HepG2 (cell line): Measurements from ENCODE around the gene TMEM129. TPM values are rescaled to one million over a fixed set of nuclear protein-coding genes. Genes with fewer than 3 reads are reported as not detected.

Source experiments
- AHR ChIP-seq: IDR thresholded peaks from 2 replicates; pipeline ENCODE4 v1.6.1; 2018; ENCODE audit warnings: missing genetic modification reagents, missing compliant biosample characterization
- ATM ChIP-seq: fragments of 450-650 bp; IDR thresholded peaks from 2 replicates; pipeline ENCODE4 v1.7.1; 2017; ENCODE audit warnings: mild to moderate bottlenecking, borderline replicate concordance
- DDIT3 ChIP-seq: sonication (generic); formaldehyde crosslinking; IDR thresholded peaks from 2 replicates; pipeline ENCODE4 v1.4.0; 2020; ENCODE audit warnings: mild to moderate bottlenecking, missing genetic modification reagents
- GTF3A ChIP-seq: sonication (generic); formaldehyde crosslinking; conservative IDR thresholded peaks from 2 replicates; pipeline ENCODE4 v1.4.0; 2020; ENCODE audit warnings: mild to moderate bottlenecking, missing genetic modification reagents
- NR2C2 ChIP-seq: sonication (generic); formaldehyde crosslinking; IDR thresholded peaks from 2 replicates; pipeline ENCODE4 v1.4.0; 2020; ENCODE audit warnings: missing genetic modification reagents, mild to moderate bottlenecking, moderate library complexity, borderline replicate concordance
- PTBP1 ChIP-seq: fragments of 200-400 bp; formaldehyde crosslinking; IDR thresholded peaks from 2 replicates; pipeline ENCODE4 v1.6.1; 2018; ENCODE audit warnings: low read length, low read depth; ENCODE audit not compliant: poor library complexity, severe bottlenecking
- REL ChIP-seq: sonication (generic); formaldehyde crosslinking; conservative IDR thresholded peaks from 2 replicates; pipeline ENCODE4 v1.8.0; 2022; ENCODE audit warnings: mild to moderate bottlenecking, missing genetic modification reagents, moderate library complexity
- ZBTB39 ChIP-seq: sonication (generic); formaldehyde crosslinking; IDR thresholded peaks from 2 replicates; pipeline ENCODE4 v1.5.0; 2020; ENCODE audit warnings: missing genetic modification reagents
- ZBTB7B ChIP-seq: sonication (generic); formaldehyde crosslinking; IDR thresholded peaks from 2 replicates; pipeline ENCODE4 v1.4.0; 2020; ENCODE audit warnings: missing genetic modification reagents
- ZNF205 ChIP-seq: IDR thresholded peaks from 2 replicates; pipeline ENCODE4 v1.6.1; 2018; ENCODE audit warnings: missing biosample characterization, missing genetic modification reagents
- ZNF446 ChIP-seq: sonication (generic); formaldehyde crosslinking; IDR thresholded peaks from 2 replicates; pipeline ENCODE4 v1.5.0; 2020; ENCODE audit warnings: mild to moderate bottlenecking, missing genetic modification reagents
- ZNF546 ChIP-seq: sonication (generic); formaldehyde crosslinking; conservative IDR thresholded peaks from 2 replicates; pipeline ENCODE4 v1.8.1; 2023; ENCODE audit warnings: mild to moderate bottlenecking, missing genetic modification reagents
- ZNF614 ChIP-seq: IDR thresholded peaks from 2 replicates; pipeline ENCODE4 v1.6.1; 2018; ENCODE audit warnings: missing biosample characterization, missing genetic modification reagents, inconsistent platforms, borderline replicate concordance
- ZNF629 ChIP-seq: sonication (generic); formaldehyde crosslinking; conservative IDR thresholded peaks from 2 replicates; pipeline ENCODE4 v1.5.0; 2020; ENCODE audit warnings: missing genetic modification reagents
- ZNF646 ChIP-seq: sonication (generic); formaldehyde crosslinking; IDR thresholded peaks from 2 replicates; pipeline ENCODE4 v1.9.0; 2021; ENCODE audit warnings: mild to moderate bottlenecking, missing genetic modification reagents
- ZNF75D ChIP-seq: sonication (generic); formaldehyde crosslinking; IDR thresholded peaks from 2 replicates; pipeline ENCODE4 v1.8.1; 2023; ENCODE audit warnings: missing genetic modification reagents, mild to moderate bottlenecking, borderline replicate concordance
- polyA plus RNA-seq, 8 experiments: library from polyadenylated mRNA; depleted of rRNA in 3 of 8; stranded (reverse) in 7 of 8; unstranded in 1 of 8; fragments of >200 nt; fragmentation: Illumina TruSeq in 4 of 8; extraction: Trizol in 4 of 8; gene quantifications; 2 replicates each; pipeline versions ENCODE4 v1.2.1 to v1.2.3, GENCODE V29; 2011 to 2016; ENCODE audit warnings: low read depth in 4 of 8, missing spikeins in 1 of 8, mixed read lengths in 1 of 8; ENCODE audit not compliant: insufficient read depth in 1 of 8
- total RNA-seq, 5 experiments: library from RNA; depleted of rRNA; stranded (reverse); fragments of >200 nt; fragmentation: Illumina TruSeq; extraction: Trizol; gene quantifications; 2 replicates each; pipeline ENCODE4 v1.2.3, GENCODE V29; 2016; ENCODE audit warnings: low read depth in 1 of 5
- TF ChIP-seq, protein P1 (sequence below): sonication (generic); formaldehyde crosslinking; IDR thresholded peaks from 2 replicates; pipeline ENCODE4 v1.8.1; 2023; ENCODE audit warnings: missing genetic modification reagents, mild to moderate bottlenecking, borderline replicate concordance
- TF ChIP-seq, protein P2 (sequence below): sonication (generic); formaldehyde crosslinking; IDR thresholded peaks from 2 replicates; pipeline ENCODE4 v1.5.0; 2020; ENCODE audit warnings: mild to moderate bottlenecking, missing genetic modification reagents

TMEM129 gene
- total and polyA plus RNA-seq, 2 of the 13 experiments (the other 11 are each of a cell fraction or from before 2014, with no cell fraction given), result 19.0 to 25.8 TPM

- no peak for TF ChIP-seq ZNF546 (CRISPR knock-in tag)
- TF ChIP-seq DDIT3 (CRISPR knock-in tag), result no peak
- no peak for TF ChIP-seq REL (CRISPR knock-in tag)
- peak; percentile 56; the same call in 1 of the 2 replicates for TF ChIP-seq ZNF614 (CRISPR knock-in tag)
- TF ChIP-seq, protein P1, sequence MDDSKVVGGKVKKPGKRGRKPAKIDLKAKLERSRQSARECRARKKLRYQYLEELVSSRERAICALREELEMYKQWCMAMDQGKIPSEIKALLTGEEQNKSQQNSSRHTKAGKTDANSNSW (CRISPR knock-in tag), result no peak
- no peak for TF ChIP-seq ZNF75D (CRISPR knock-in tag)
- no peak for TF ChIP-seq ZBTB39 (CRISPR knock-in tag)
- TF ChIP-seq ZNF646 (CRISPR knock-in tag), result no peak
- 0 out of 2 replicates have a peak, but pooled peaks have one; percentile 29 for TF ChIP-seq AHR (CRISPR knock-in tag)
- TF ChIP-seq ATM, result no peak
- TF ChIP-seq GTF3A (CRISPR knock-in tag), result no peak
- TF ChIP-seq ZNF205 (CRISPR knock-in tag), result peak; percentile 30; the same call in 1 of the 2 replicates
- no peak for TF ChIP-seq ZBTB7B (CRISPR knock-in tag)
- TF ChIP-seq PTBP1, result no peak
- no peak for TF ChIP-seq NR2C2 (CRISPR knock-in tag)
- TF ChIP-seq ZNF446, result no peak
- TF ChIP-seq ZNF629 (CRISPR knock-in tag), result no peak
- TF ChIP-seq, protein P2, sequence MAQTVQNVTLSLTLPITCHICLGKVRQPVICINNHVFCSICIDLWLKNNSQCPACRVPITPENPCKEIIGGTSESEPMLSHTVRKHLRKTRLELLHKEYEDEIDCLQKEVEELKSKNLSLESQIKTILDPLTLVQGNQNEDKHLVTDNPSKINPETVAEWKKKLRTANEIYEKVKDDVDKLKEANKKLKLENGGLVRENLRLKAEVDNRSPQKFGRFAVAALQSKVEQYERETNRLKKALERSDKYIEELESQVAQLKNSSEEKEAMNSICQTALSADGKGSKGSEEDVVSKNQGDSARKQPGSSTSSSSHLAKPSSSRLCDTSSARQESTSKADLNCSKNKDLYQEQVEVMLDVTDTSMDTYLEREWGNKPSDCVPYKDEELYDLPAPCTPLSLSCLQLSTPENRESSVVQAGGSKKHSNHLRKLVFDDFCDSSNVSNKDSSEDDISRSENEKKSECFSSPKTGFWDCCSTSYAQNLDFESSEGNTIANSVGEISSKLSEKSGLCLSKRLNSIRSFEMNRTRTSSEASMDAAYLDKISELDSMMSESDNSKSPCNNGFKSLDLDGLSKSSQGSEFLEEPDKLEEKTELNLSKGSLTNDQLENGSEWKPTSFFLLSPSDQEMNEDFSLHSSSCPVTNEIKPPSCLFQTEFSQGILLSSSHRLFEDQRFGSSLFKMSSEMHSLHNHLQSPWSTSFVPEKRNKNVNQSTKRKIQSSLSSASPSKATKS (CRISPR knock-in tag), result no peak
Measured at GRCh38 chr4:1693131-1693896, 27.8 kb downstream of the TMEM129 start (continued).
